ENCODE data around the gene SHISA5.
A peak's percentile ranks its signal among the peaks of the same experiment; 100 is the strongest.

Gene SHISA5

GRCh38 chr3:48428572-48429316, 75.2 kb downstream of the SHISA5 start:
- DNase-seq, result peak; percentile 11

- DNase-seq, result no peak
These were observed 75.8 kb downstream of the SHISA5 start for GRCh38 chr3:48428088-48428571.

- DNase-seq, result no peak
These were observed 76.4 kb downstream of the SHISA5 start for GRCh38 chr3:48427630-48427962.

GRCh38 chr3:48426944-48427629, 76.9 kb downstream of the SHISA5 start:
- DNase-seq, result no peak

GRCh38 chr3:48426401-48426909, 77.5 kb downstream of the SHISA5 start:
- no peak for DNase-seq

GRCh38 chr3:48425281-48425812, 78.6 kb downstream of the SHISA5 start:
- no peak for DNase-seq

- no peak for DNase-seq
These were observed 79.9 kb downstream of the SHISA5 start for GRCh38 chr3:48423883-48424695.

- no peak for DNase-seq
These were observed 80.6 kb downstream of the SHISA5 start for GRCh38 chr3:48423241-48423882.

- no peak for DNase-seq
These were observed 81.3 kb downstream of the SHISA5 start for GRCh38 chr3:48422681-48423080.

- DNase-seq, result no peak
These were observed 81.7 kb downstream of the SHISA5 start for GRCh38 chr3:48422272-48422671.

GRCh38 chr3:48420561-48420960, 83.4 kb downstream of the SHISA5 start:
- no peak for DNase-seq

GRCh38 chr3:48419597-48419996, 84.4 kb downstream of the SHISA5 start:
- no peak for DNase-seq

GRCh38 chr3:48419149-48419548, 84.8 kb downstream of the SHISA5 start:
- no peak for DNase-seq

GRCh38 chr3:48418651-48419050, 85.3 kb downstream of the SHISA5 start:
- no peak for DNase-seq

- no peak for DNase-seq
These were observed 85.8 kb downstream of the SHISA5 start for GRCh38 chr3:48418140-48418539.
